NCI-H2227 treated with DMSO at 0.1 percent for 48 hours (cell line): ENCODE results near the gene UCN.
"Not testable (repeated sequence)": the region's sequence is repeated elsewhere in the genome, so short reads cannot be mapped to it uniquely, and the experiment has no call there.

ENCODE experiments used
- DNase-seq: peaks from one replicate; lab custom pipeline; 2025; lab: John Stamatoyannopoulos, UW

Gene UCN

DNA sequence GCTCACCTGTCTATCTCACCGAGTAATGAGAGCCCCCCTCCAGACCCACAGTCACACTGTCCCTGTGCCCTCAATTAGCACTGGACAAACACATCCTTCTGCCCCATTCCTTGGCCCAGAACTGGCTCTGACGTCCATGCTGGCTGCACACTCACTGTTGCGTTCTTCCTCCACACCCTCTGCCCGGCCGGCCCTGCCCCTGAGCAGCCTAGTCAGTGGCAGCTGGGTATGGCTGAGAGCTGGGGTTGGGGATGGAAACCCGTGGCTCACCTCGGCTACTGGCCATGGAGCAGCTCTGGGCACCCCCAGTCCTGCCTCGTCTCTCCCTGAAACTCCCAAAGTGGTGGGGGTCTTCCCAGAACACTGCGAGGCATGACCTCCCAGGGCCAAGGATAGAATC, 6.5 kb upstream of the UCN start:
- DNase-seq: no peak

DNA sequence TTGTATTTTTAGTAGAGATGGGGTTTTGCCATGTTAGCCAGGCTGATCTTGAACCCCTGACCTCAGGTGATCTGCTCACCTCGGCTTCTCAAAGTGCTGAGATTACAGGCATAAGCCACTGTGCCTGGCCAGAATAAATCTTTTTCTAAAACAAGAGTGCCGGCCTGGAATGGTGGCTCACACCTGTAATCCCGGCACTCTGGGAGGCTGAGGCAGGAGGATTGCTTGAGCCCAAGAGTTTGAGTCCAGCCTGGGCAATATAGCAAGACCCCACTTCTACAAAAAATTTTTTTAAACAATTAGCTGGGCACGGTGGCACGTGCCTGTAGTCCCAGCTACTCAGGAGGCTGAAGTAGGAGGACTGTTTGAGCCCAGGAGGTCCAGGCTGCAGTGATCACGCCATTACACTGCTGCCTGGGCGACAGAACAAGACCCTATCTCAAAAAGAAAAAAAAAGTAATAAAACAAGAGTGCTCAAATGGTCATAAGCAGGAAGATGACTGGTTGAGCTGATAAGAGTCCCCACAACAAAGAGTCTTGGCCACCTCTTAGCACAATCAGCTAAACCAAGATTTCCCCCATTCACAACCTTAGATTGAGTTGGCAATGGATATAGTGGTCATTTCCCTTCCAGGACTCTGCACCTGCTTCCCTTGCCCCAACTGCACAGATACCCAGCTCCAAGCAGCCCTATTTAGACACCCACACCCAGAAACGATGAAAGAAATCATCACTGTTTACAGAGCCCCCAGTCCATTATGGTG, 5.8 kb upstream of the UCN start:
- DNase-seq: no peak

DNA sequence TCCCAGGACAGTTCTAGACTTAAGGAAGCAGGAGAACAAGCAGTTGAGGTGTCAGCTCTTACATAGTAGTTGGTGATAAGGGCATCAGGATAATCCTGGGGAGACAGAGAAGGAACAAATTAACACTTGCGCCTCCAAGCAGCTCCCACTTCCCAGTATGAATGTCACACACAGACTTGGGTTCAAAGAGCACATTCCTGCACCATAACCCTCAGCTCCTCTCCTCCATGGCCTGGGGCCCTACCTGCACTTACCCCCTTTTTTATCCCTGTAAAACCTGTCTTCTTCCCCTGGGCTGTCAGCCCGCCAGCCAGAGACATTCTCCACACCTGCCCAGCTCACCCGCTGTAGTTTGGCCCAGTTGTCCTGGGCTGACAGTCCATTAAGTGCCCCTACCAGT, 3.9 kb upstream of the UCN start:
- no peak for DNase-seq

DNA sequence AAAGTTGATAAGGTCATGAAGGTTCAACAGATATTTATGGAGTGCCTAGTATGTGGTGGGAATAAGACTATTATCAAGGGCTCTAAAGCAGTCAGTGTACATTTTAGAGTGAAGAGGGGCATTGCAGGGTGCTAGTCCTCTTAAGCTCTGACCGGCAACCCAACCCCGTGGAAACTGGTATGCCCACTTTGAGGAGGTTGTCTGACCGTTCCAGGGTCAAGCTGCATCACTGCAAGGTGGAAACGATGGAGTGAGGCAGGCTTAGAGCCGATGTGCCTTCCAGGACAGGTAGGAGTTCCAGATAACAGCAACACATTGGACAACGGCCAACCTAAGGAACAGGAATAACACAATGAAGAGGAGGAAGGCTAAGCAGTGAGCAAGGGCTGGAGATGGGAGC, 1.4 kb upstream of the UCN start:
- no peak for DNase-seq

DNA sequence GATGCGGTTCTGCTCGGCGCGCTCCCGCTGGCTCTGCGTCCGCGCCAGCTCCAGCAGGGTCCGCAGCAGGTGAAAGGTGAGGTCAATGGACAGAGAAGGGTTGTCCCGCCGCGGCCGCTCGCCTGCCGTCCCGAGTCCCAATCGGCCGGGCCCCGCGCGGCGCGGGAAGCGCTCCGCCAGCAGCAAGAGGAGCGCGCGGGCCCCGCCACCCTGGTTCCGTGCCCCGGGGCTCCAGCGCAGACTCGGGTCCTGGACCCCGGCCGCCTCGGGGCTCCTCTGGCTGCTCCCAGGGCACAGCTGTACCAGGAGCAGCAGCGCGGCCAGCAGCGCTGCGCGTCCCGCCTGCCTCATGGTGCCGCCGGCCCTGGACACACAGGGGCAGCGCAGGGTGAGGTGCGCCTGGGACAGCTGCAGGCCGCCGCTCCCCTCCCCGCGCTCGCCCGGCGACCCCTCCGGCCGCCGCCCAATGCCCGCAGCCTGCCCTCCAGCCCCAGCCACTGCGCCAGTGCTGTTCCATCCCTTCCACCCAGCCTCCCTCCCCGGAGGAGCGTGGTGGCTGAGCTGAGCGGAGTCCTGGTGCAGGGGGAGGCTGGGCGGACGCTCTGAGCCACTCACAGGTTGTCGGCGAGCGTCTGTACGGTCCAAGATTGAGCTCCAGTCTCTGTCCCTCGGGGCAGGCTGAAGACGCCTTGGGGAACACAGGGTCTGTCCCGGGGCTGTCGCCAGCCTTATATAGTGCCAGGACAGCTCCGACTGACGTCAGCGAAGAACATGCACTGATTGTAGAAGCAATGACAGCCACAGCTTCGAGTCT, 493 bp downstream of the UCN start:
- peak; percentile 10 for DNase-seq

DNA sequence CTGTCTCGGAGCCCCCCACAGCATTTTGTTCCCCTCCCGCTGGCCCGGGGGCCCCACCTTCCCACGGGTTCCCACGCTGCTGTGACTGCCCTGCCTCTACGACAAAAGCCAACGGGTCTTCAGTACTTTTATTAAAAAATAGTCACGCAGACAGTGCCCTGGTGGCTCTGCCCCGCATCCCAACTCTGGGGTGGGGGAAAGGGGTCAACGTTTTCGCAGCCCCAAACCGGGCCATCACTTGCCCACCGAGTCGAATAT, 1.0 kb downstream of the UCN start:
- no peak for DNase-seq

DNA sequence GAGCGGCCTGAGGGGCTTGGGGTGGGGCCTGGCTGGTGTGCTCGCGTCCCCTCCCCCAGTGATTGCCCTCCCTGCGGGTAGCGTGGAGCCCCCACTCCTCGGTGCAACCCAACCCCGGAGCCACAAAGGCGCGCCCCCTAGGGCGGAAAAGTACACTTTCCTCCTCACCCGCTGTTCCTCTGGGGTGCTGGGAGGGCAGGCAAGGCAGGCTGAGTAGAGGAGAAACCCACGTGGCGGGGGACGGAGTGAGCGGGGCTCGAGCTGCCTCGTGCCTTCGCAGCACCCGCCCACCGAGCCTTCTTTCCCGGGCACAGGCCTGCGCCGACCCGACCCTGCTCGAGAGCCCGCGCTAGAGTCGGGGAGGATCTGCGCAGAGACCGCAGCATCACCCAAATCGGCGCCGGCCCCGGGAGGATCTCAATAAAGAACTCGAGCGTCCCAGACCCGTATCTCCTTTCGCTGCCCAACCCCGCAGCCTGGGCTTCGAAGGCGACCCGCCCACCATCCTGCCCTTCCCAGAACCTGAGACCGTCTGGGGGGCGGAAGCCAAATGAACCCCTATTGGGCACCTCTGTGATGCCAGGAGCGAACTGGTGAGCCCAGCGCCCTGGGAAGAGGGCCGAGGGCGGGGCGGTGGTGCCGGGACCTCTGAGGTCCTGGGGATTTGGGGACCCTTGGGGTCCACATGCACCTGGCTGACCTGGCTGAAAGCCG, 1.5 kb downstream of the UCN start:
- no peak for DNase-seq

DNA sequence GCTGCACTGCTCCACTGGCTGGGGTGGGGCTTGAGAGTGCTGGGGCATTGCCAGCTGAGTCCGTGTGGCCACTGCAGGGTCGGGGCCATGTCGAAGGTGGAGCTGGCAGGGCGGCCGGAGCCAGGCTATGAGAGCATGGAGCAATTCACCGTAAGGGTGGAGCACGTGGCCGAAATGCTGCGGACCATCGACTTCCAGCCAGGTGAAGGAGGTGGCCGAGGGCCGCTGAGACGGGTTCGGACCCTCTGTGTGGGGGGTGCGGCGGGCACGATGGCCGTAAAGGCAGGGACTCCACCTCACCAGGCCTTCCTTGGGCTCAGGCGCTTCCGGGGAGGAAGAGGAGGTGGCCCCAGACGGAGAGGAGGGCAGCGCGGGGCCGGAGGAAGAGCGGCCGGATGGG, 2.1 kb downstream of the UCN start:
- no peak for DNase-seq

DNA sequence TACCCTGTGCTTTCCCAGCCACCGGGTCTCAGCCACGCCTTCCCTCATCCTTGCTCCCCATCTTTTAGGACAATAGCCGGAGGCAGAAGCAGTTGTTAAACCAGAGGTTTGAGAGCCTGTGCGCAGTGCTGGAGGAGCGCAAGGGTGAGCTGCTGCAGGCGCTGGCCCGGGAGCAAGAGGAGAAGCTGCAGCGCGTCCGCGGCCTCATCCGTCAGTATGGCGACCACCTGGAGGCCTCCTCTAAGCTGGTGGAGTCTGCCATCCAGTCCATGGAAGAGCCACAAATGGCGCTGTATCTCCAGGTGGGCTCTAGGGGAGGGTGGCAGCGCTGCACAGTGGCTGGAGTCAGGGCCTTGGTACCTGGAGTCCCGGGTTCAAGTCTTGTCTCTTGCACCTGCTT, 2.7 kb downstream of the UCN start:
- DNase-seq: no peak

DNA sequence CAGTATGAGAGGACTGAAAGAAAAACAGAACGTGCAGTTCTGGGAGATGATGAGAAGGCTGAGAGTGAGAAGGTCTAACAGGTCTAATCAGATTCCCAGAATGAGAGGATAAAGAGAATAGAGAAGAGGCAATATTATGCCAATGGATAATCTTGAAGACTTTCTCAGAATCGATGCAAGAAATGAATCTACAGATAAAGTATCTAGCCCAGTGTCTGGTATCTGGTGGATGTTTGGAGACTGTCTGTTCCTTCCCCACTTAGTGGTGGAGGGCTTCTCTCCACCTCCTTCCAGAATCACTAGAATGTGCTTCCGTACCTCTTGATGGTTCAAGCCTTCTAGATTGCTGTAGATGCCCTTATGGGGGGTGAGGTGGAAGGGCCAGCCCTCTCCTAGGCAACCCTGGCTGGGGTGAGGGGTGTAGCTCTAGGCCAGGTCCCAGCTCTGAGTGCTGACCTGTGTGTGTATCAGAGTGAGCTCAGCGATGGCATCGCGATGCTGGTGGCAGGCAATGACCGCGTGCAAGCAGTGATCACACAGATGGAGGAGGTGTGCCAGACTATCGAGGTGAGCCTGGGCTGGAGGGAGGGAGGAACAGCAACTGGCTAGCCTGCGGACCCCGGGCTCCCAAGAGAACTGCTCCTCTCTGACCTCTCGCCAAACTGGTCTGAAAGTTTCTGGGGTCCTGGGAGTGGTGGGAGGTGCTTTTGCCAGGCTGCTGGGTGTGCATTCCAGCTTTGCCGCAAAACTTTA, 3.6 kb downstream of the UCN start:
- no peak for DNase-seq

DNA sequence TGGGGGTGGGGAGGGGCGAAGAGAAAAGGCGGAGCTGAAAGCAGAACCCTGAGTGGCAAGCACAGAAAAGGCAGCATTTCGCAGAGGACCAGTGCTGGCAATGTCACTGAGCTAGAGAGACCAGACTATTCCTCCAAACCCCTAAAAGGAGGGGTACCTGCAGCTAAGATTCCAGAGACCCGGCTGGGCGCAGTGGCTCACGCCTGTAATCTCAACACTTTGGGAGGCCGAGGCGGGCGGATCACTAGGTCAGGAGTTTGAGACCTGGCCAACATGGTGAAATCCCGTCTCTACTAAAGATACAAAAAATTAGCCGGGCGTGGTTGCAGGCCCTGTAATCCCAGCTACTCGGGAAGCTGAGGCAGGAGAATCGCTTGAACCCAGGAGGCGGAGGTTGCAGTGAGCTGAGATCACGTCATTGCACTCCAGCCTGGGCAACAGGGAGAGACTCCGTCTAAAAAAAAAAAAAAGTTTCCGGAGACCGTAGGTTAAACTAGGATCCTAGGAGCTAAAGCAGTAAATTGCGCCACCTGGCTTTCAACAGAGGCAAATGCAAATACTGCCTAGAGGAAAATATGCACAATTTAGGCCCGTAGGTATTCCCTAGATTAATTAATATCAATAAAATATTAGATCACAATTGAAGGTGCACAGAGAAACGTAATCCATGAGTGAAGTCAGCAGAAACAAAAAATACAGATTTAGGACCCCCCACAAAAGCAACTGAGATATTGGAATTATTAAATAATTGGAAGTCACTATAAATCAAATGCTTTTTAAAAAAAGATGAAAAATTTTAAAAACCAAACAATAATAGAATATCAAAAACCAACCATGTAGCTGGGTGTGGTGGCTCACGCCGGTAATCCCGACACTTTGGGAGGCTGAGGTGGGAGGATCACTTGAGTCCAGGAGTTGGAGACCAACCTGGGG, 4.9 kb downstream of the UCN start:
- peak; percentile 70 for DNase-seq

DNA sequence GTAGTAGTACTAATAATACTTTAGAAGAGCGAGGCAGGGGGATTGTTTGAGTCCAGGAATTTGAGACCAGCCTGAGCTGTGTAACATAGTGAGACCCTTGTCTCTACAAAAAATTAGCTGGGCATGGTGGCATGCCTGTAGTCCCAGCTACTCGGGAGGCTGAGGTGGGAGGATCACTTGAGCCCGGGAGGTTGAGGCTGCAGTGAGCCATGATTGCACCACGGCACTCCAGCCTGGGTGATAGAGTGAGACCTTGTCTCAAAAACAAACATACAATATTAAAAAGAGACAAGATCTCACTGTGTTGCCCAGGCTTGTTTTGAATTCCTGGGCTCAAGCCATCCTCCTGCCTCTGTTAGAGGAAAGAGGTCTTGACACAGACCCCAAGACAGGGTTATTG, 7.6 kb downstream of the UCN start:
- DNase-seq: not testable (repeated sequence)

DNA sequence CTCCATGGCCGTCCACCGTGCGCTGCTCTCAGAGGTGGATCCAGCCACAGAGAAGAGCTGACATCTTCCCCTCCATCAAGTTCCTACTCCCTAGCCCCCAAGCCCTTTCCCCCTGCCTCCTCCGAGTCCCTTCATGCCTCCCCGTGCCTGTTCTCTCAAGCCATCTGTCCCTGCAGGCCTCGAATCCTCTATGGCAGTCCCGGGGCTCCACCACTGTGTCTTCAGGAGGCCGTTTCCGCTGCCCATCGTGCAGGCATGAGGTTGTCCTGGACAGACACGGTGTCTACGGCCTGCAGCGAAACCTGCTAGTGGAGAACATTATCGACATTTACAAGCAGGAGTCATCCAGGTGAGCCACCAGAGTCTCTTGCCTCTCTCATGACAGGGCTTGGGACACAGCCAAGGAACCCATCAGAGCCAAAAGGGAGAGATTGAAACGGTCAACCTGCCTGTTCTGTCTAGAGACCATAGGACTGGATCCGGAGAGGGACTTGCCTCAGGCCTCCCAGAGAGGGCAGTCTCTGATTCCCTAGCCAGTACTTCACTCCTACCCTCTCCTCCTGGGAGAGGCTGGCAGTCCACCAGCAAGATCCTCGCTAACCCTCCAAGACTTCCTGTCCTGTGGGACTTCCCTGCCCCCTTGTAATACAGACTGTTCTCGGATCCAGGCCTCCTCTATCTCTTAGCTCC, 9.7 kb downstream of the UCN start:
- no peak for DNase-seq

DNA sequence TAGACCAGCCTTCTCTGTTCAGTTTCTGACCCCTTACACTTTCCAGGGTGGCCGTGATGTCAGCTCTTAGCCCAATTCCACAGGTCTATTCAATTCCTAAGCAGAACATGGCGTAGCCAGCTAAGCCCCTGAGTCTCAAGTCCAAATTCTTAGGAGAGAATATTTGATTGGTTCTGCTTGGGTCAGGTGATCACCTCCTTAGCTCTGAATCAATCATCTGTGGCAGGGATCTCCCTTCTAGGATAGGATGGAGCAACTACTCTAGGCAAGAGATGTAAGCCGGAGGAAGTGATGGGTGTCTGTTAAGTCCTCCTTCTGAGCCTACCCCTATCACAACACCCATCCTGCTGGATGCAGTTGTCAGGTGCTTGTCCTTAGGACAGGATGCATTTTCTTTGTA, 11.1 kb downstream of the UCN start:
- DNase-seq: no peak

DNA sequence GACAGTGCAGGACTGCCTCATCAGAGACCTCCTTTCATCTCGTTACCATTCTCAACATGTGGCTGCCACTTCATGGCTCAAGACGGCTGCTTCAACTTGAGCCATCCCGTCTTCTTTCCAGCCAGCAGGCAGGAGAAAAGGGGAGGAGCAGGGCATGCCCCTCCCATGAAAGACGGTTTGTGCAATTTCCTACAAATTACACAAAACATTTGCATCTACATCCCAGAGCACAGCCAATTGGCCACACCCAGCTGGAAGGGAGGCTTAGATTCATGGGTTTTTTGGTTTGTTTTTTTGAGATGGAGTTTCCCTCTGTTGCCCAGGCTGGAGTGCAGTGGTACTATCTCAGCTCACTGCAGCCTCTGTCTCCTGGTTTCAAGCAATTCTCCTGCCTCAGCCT, 11.8 kb downstream of the UCN start:
- no peak for DNase-seq

DNA sequence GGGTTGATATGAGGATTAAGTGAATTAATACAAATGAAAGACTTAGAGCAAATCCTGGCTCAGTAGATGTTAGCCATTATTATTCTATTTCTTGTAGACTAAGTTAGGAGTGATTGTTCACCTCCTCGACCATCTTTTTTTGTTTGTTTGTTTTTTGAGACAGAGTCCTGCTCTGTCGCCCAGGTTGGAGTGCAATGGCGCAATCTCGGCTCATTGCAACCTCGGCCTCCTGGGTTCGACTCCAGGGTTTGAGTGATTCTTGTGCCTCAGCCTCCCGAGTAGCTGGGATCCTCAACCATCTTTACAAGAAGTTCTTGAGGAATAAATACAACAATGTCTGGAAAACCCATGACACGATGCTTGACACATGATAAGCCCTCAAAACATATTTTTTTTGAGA, 13.3 kb downstream of the UCN start:
- no peak for DNase-seq

DNA sequence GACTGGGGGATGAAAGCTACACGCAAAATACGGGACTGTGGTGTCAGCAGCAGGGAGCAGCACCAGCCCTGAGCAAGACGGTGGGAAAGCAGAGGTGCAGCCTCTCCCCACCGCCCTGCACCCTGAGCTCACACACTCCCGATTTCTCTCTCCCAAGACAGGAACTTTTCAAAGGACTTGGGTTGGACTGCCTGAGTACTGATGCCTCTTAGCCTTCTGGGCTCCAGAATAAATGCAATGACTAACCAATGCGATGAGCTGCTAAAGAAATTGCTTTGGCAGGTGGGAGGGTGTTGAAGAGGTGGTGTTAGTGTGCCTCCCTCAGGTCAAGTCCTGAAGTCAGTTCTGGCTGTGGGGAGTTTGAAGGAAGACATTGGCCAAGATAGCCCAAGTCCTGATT, 16.4 kb downstream of the UCN start:
- no peak for DNase-seq

DNA sequence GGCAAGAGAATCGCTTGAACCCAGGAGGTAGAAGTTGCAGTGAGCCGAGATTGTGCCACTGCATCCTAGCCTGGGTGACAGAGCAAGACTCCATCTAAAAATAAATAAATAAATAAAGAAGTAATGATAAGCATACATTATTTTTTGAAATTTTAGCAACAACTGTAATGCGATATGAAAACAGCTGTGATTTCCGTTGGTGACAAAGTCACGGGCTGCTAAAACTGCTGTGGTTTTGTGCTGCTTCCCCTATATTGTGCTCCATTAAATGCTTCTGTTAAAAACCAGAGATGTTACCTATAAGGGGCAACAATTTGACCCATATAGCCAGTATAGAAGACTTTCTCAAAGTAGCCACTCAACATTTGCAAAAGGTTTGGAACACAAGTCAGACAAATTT, 17.7 kb downstream of the UCN start:
- DNase-seq: no peak

DNA sequence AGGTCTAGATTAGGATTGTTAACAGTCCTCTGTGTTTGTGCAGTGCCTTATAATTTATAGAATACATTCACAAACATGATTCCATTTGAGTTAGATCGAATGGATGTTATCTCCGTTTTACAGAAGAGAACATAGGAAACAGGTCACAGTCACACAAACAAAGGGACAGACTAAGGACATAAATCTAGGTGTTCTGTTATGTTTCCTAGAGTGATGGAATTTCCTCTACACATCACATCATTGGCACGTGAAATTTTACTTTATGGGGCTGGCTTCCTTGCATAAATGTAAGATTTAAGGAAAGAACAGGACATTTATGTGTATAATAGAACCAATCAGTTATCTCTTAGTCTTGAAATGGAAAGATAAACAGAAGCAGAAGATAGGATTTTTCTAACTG, 19.6 kb downstream of the UCN start:
- no peak for DNase-seq

DNA sequence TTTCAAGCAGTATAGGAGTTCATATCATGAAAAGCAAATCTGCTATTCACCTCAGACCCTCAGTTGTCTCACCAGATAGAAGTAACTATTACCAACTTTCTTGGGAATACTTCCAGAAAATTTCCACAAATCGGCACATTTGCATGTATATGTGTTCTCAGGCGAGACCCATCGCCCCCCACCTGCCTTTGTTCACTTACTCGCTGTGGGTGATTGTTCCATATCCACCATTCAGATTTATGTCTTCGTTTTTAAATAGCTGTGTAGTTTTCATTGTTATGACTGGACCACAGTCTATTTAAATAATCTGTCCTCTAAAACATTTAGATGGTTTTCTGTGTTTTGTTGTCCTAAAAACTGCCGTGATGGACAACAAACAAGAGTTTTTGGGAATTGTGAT, 22.8 kb downstream of the UCN start:
- no peak for DNase-seq

DNA sequence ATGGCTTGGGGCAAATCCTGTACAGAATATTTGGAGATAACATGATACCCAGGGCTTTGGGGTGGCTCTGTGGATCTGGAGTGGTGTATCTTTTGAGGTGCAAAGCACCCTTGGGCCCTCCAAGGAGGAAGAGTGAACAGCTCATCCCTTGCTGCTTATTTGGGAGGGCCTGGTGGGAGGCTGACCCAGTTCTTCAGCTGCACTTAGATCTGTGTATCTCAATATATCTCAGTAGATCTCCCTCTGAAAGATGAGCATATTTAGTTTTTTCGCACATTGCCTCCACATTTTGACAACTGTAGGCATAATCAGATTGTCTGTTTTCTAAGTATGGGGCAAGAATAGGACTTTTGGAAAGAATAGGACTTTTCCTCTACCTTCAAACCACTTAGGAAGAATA, 23.2 kb downstream of the UCN start:
- DNase-seq: no peak
